Parathyroid adenoma (tissue), 2 donors: ENCODE measurements around the gene TGFBR3.

Source experiments
- H2AFZ ChIP-seq: fragments of 300-600 bp; sonication (generic); one replicate; pipeline ENCODE4 v1.7.0; 2017; ENCODE audit warnings: antibody characterized with exemption, mild to moderate bottlenecking
- H3K27ac ChIP-seq: fragments of 300-600 bp; sonication (generic); one replicate; pipeline ENCODE4 v1.7.0; 2017
- H3K27me3 ChIP-seq: fragments of 300-600 bp; sonication (generic); one replicate; pipeline ENCODE4 v1.7.0; 2017; ENCODE audit warnings: low read length; ENCODE audit not compliant: control insufficient read depth, insufficient read depth
- H3K36me3 ChIP-seq: fragments of 300-600 bp; sonication (generic); one replicate; pipeline ENCODE4 v1.7.0; 2017; ENCODE audit warnings: low read length; ENCODE audit not compliant: control insufficient read depth, insufficient read depth
- H3K4me1 ChIP-seq: fragments of 300-600 bp; sonication (generic); one replicate; pipeline ENCODE4 v1.7.0; 2017; ENCODE audit warnings: control low read depth
- H3K4me2 ChIP-seq: fragments of 300-600 bp; sonication (generic); one replicate; pipeline ENCODE4 v1.7.0; 2017; ENCODE audit warnings: low read length
- H3K4me3 ChIP-seq: fragments of 300-600 bp; sonication (generic); one replicate; pipeline ENCODE4 v1.7.0; 2017; ENCODE audit warnings: low read depth, low read length
- H3K79me2 ChIP-seq: fragments of 300-600 bp; sonication (generic); one replicate; pipeline ENCODE4 v1.7.0; 2017; ENCODE audit warnings: control low read depth
- H3K9ac ChIP-seq: fragments of 300-600 bp; sonication (generic); one replicate; pipeline ENCODE4 v1.7.0; 2017; ENCODE audit warnings: mild to moderate bottlenecking
- H3K9me3 ChIP-seq: fragments of 300-600 bp; sonication (generic); one replicate; pipeline ENCODE4 v1.7.0; 2017; ENCODE audit warnings: low read length; ENCODE audit not compliant: control insufficient read depth
- TF ChIP-seq, protein P1 (sequence below): fragments of 300-600 bp; sonication (generic); IDR thresholded peaks from one replicate; pipeline ENCODE4 v1.7.0; 2017; ENCODE audit warnings: antibody characterized with exemption, mild to moderate bottlenecking
- donor health status: primary hyperparathyroidism.

The TGFBR3 gene

DNA sequence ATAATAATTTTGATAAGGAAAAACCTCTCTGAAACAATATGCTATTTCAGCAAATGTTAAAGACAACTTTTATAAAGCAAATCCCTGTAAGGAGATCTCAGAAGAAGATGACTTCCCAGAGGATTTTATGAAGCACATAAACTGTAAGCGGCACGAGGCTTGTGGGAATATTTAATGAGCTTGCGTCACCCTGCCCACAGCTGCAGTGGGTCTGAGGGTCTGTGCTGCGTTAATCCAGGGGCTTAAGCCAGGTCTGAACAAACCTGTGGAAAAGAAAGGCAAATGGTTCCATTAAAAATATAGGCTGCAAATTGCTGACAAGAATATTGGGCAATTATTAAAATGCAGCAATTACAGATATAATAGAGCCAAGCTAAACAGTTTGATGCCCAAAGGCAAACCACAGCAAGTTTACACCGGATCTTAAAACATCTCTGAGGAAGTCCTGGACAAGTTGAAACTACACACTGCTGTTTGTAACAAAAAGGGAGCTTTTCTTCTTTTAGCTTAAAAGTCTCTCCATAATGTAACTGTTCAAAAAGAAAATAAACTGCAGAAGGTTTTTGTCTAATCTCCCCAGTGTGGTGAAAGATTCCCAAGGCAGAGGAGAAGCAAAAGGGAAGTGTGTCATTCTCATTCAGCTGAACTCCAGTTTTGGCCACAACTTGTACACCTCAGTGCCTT, 21.8 kb downstream of the TGFBR3 start:
- Histone ChIP-seq H3K27me3 (no peaks in the 10 kb centered on the region), H3K36me3 (no peaks in the 10 kb centered on the region), H3K27ac (no peak overlapping the region), H3K79me2 (peaks cover 3% of the 10 kb centered on the region), H3K4me3 (no peak overlapping the region), H3K4me2 (no peak overlapping the region), H3K9me3 (no peaks in the 10 kb centered on the region), H3K9ac (no peak overlapping the region), H3K4me1 (no peaks in the 10 kb centered on the region), H2AFZ (no peak overlapping the region)
- TF ChIP-seq, protein P1, sequence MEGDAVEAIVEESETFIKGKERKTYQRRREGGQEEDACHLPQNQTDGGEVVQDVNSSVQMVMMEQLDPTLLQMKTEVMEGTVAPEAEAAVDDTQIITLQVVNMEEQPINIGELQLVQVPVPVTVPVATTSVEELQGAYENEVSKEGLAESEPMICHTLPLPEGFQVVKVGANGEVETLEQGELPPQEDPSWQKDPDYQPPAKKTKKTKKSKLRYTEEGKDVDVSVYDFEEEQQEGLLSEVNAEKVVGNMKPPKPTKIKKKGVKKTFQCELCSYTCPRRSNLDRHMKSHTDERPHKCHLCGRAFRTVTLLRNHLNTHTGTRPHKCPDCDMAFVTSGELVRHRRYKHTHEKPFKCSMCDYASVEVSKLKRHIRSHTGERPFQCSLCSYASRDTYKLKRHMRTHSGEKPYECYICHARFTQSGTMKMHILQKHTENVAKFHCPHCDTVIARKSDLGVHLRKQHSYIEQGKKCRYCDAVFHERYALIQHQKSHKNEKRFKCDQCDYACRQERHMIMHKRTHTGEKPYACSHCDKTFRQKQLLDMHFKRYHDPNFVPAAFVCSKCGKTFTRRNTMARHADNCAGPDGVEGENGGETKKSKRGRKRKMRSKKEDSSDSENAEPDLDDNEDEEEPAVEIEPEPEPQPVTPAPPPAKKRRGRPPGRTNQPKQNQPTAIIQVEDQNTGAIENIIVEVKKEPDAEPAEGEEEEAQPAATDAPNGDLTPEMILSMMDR: no peak

DNA sequence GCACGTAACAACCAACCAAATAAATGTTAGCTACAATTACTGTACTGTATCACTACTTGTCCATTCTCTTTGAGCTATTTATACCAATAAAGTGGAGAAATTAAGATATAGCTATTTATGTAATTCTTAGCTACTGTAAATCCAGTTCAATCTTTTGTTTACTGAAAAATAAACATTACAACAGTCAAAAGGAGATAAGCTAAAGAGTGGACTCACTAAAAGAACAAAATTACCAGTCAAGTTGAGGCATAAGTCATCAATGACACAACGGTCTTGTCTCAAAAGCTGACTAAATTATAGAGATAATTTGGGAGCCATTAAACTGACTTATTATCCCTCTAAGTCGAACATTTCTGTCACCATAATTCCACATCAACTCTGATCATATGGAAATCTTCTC, 22.5 kb downstream of the TGFBR3 start:
- Histone ChIP-seq H3K79me2 (no peaks in the 10 kb centered on the region), H3K4me3 (no peak overlapping the region), H3K9ac (no peak overlapping the region), H3K27me3 (no peaks in the 10 kb centered on the region), H3K4me2 (no peak overlapping the region), H2AFZ (no peak overlapping the region), H3K27ac (no peak overlapping the region), H3K9me3 (no peaks in the 10 kb centered on the region), H3K4me1 (no peaks in the 10 kb centered on the region), H3K36me3 (no peaks in the 10 kb centered on the region)
- TF ChIP-seq, protein P1: no peak

DNA sequence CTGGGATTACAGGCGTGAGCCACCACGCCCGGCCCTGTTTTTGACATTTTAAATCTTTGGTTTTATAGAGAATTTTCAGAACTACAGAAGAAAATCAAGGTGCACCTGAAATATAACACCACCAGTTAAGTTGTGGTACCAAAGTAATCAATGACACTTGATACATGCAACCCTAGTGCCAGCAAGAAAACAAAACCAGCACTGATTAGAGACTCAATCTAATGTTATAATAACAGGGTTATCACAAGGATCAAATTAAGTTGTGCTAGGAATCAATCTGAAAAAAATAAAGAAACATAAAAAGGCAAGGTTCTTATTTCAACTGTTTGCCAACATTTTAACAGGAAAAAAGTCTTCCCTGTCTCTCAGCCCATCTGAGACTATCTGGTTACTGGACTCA, 23.8 kb downstream of the TGFBR3 start:
- Histone ChIP-seq H3K36me3 (no peaks in the 10 kb centered on the region), H2AFZ (no peak overlapping the region), H3K4me2 (no peak overlapping the region), H3K4me3 (no peak overlapping the region), H3K9ac (no peak overlapping the region), H3K79me2 (no peaks in the 10 kb centered on the region), H3K27ac (no peak overlapping the region), H3K9me3 (no peaks in the 10 kb centered on the region), H3K4me1 (no peaks in the 10 kb centered on the region), H3K27me3 (no peaks in the 10 kb centered on the region)
- TF ChIP-seq, protein P1: no peak

DNA sequence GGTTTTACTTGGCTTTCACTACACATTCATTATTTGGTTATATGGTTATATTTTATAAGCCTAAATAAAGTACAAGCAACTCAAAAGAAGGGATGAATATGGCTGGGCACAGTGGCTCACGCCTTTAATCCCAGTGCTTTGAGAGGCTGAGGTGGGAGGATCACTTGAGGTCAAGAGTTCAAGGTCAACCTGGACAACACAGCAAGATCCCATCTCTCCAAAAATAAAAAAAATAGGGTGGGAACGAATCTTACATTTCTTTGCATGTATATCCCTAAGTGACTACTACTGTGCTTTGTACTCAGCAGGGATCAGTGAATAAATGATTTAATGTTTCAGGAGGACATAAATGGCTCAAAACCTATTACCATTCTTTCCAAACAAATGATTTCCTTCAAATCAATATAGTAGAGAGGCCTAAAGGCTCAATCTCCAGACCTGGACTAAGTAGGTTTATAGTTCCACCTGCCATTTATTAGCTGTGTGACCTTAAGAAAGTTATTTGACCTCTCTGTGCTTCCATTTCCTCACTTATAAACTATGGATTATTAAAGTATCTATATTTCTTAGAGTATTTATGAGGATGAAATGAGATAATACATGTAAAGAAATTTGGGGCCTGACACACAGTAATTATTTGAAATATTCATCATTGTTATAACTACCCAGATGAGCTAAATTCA, 28.3 kb downstream of the TGFBR3 start:
- H3K4me1 ChIP-seq: no peaks in the 10 kb centered on the region

More for the DNA sequence above, 28.3 kb downstream of the TGFBR3 start:
- no peaks in the 10 kb centered on the region for H3K79me2 ChIP-seq
- TF ChIP-seq, protein P1: no peak
- no peak overlapping the region for H2AFZ ChIP-seq
- H3K4me3 ChIP-seq: no peak overlapping the region
- H3K36me3 ChIP-seq: no peaks in the 10 kb centered on the region
- H3K9me3 ChIP-seq: no peaks in the 10 kb centered on the region
- no peak overlapping the region for H3K9ac ChIP-seq
- H3K27me3 ChIP-seq: no peaks in the 10 kb centered on the region
- H3K27ac ChIP-seq: no peak overlapping the region
- no peak overlapping the region for H3K4me2 ChIP-seq
